GM21526 (cell line): ENCODE results near the gene OVCH2.
"Not testable (repeated sequence)": the region's sequence is repeated elsewhere in the genome, so short reads cannot be mapped to it uniquely, and the experiment has no call there.

Experiments used
- ATAC-seq: cut with Tn5 transposase; IDR thresholded peaks from one replicate; pipeline ENCODE4 v1.9.1; 2021; ENCODE audit warnings: moderate library complexity; ENCODE audit not compliant: unreplicated experiment, low FRiP score

OVCH2 gene

DNA sequence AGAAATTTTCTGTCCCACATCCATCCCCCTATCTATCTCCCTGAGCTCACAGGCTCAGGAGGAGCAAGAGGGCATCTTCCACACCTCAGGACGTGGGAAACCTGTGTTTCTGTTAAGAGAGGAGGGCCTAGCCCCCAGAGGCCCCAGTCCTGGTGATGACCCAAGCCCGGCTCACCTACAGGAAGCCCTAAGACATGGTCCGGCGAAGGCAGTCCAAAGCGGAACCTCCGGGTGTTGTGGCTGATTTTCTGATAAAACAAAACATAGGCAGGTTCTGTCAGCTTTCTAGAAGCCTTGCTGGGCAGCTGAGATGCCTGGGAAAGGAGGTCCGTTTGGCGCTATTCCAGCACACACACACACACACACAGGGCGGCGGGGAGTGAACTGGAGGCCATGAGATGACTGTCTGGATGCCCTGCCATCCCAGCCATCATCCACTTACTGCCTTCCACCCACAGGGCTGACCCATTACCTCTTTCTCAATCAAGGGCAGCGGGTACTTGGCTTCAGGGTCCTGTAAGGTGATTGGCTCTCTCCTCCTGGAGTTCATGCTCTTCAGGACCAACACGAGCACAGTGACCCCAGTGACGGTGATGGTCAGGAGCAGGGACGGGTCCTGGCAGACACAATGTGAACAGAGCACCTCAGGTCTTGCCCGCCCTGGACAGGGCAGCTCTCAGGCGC, 33.9 kb downstream of the OVCH2 start:
- ATAC-seq: peak; percentile 12

DNA sequence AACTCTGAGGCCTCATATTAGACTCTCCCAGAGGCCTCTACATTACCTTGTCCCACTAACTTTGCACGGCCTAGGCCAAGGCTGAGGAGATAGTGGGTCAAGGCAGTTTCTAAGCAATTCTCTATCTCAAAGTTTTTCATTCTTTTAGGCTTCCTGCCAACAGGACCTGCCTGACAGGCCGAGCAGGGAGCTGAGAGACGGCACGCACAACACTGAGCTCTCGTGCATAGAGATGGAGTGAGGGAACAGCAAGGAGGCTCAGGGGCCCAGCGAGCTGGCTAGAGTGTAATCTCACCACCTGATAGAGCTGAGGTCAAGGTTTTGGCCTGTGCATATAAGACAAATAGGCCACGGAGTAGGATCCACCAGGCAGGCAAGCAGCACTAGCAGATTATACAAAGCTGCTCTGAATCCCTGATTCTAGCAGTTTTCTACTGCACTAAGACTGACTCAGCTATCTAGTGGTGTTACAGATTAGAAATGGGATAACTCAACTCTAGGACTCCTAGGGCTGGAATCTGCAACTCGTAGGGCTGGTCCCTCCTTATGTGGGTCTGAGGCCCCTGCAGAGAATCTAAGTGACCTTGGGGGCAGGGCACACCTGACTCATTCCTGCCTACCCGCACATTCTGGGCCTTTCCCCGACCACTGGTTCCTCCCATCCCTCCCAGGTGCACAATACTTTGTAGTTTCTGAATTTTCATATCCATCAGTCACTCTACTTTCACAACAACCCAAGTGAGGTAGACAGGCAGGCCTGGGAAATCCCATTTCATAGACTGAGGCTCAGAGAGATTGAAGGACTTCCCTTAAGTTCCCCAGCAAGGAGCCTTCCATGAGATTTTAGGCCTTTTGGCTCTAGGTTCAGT, 34.7 kb downstream of the OVCH2 start:
- ATAC-seq: peak; percentile 41

DNA sequence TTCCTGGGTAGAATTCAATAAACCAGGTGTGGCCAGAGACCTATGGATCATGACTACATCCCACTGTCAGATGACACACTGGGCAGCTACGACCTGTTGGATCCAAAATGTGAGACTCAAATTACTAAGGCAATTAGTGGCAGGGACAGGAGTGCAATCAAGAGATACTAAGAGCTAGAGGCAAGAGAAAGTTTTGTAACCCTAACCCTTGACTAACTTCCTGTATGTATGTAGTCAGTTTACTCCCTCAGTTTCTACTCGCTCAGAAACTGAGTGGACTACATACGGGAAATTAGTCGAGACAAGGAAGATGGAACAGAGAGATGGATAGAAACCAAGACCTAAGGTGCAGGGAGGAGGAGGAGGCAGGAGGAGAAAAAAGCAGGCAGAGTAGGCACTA, 35.6 kb downstream of the OVCH2 start:
- ATAC-seq: no peak

DNA sequence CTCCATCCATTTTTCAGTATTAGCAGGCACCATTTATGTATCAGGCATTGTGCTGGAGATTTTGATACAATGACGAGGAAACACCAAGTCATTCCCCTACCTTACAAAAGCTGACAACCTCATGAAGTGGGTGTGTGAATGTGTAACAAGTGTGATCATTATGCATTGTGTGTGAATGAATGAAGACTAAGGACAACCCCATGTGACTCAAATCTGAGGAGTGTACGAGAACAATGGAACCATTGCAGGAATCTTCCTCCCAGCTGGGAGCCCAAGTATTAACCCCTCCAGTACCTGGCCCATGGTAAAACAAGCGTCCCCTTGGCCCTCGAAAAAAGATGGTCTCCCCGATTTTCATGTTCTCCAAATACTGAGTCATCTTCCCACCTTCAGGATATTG, 37.4 kb downstream of the OVCH2 start:
- no peak for ATAC-seq

DNA sequence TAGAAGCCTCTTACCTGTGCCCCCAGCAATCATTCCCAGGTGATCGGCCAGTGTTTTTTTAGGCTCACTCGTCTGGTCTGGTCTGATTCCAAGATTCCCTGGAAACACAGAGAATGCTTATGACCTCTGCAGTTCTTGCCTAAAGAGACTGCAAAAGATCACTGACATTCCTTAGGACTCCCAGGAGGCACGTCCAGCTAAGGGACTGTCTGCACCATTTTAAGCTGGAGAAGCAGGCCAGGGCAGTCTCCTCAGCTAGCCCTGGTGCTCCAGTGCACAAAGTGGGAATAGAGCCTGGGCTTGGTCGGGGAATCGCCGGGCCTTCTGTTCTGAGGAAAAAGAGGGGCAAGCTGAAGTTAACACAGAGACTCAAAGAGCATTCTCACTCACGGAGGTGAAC, 37.8 kb downstream of the OVCH2 start:
- no peak for ATAC-seq

DNA sequence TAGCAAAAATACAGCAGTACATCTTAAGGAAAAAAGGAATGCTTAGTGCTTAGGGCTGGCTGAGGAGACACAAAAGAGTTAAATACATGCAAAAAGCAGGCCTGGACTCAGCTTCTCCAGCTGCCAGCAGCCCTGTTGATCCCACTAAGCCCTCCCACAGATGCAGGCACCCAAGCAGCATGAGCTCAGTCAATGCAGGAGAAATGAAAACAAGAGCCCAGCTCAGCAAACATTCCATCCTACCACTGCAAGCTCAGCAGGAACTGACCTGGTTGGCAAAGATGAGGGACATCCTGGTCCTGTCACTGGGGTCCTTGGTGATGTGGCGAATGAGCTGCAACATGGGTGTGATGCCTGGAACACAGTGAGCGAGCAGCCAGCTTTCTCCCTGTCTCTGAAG, 38.8 kb downstream of the OVCH2 start:
- no peak for ATAC-seq

DNA sequence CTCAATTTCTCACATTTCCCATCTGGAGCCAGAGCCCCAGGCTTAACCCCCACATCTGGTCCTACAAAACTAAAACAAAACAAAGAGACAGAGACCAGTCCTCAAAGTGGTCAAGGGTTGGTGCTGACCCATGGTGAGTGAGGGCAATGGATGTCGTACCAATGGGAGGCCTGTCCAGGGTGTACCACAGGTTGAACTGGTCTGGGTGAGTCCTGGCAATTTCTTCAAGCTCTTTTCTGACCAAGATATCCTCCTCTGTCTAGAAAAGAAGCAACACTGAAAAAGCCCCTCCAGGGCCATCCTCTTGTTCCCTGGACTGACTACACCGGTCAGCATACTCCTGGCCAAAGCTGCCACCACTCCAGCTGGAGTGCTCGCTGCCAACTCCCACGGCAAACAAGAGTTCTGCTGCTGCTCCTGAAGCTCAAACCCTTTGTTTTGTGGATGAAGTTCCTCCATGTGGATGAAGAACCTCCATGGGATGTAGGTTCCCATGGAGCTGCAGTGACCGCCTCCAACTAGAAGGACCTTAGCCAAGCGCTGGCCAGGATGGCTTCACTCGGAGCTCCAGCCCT, 39.9 kb downstream of the OVCH2 start:
- no peak for ATAC-seq

DNA sequence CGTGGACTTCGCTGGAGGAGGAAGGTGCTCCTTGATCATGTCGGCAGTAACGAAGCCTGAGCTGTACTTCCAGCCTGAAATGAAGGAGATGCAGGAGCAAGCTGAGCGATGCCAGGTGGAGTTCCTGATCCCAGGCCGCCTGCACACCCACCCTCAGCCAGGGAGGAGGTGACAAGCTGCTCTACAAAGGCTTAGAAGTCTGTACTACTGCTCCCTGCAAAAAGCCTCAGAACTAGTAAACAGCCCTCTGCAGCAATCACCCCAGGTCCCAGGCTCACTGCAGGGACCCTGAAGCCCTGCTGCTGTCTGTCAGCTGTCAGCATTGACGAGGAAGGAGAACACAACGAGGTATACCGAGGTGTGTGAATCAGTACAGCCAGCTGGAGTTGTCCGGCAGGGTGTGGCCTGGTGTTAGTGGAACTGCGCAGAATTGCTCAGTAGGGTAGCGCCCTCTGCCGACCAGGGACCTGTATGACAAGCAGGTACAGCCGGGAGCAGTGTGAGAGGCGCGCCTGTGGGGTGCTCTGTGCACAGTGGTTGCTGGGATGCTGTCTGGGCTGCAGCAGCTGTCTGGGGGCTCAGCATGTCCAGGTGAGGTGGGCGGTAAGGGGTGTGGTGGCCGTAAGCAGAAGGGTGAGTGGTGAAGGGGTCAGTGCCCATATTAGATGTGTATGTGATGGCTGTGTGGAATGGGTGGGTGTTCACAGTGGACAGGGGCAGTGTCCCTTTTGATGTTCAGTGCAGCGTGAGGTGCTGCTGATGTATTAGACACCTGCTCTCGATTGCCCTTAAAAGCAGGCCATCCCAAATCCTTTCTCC, 40.6 kb downstream of the OVCH2 start:
- peak; percentile 94 for ATAC-seq

DNA sequence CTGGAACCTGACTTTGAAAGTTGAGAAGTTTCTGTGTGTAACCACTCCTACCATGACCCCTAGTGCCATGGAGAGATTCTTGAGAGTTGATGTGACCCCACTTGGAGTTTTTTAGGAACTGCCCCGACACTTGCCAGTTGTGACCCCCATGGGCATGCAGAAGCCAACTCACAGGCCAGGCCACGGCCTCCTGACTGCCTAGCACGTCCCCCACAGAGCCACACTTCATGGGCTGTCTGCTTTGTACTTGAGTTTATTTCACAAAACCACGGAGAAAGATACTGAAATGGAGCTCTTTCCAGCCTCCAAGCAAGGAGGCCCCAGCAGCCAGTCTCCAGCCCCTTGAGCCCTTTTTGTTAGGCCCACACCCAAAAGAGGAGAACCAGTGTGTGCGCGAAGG, 41.4 kb downstream of the OVCH2 start:
- no peak for ATAC-seq

DNA sequence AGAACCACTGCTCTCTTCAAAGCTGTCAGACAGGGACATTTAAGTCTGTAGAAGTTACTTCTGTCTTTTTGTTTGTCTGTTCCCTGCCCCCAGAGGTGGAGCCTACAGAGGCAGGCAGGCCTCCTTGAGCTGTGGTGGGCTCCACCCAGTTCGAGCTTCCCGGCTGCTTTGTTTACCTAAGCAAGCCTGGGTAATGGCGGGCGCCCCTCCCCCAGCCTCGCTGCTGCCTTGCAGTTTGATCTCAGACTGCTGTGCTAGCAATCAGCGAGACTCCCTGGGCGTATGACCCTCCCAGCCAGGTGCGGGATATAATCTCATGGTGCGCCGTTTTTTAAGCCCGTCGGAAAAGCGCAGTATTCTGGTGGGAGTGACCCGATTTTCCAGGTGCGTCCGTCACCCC, 42.7 kb downstream of the OVCH2 start:
- ATAC-seq: not testable (repeated sequence)

DNA sequence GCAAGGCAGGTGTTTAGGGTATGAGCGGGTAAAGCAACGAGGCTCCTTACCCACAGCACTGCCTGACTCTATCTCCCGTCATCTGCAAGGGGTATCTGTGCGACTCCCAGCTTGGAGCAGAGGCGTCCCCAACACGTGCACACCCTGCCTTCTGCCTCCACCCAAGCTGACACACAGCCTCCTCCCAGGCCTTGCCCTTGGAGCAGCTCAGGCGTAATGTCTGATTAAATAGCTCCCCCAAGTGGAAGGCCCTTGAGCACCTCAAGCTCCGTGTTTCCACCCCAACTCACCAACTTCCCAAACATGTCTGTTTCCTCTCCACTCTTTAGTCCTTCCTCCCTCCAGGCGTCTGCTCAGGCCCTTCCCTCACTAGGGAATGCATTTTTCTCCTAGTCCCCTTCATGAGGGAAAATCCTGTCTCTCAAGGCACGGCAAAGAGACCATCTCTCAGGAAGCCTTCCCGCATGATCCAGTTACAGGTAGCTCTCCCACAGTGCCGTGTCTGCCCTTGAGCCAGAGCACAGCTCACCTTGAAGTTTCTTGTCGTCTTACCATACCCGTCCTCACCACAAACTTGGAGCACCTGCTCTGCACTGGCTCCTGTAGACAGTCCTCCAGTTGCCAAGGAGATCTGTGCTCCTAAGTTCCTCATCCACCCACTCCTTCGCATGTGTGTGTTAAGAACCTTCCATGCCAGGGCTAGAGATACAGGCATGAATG, 48.8 kb downstream of the OVCH2 start:
- ATAC-seq: no peak

DNA sequence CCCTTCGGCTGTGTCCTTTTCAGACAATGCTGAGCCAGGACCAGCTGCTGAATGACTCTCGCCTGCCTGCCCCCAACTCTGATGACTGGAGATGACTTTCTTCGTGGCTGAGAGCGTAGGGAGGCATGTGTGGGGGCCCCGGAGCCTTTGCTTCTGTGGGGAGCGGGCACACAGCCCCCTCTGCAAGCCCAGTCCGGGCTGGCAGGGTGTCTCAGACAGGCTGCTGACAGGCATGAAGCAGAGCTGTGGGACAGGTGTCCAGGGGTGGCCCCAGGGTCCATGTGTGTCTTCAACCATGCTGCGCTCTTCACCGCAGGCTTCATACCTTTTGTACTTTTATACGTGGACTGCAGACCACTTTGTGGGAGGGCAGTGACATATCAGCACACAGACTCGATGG, 49.6 kb downstream of the OVCH2 start:
- ATAC-seq: no peak

DNA sequence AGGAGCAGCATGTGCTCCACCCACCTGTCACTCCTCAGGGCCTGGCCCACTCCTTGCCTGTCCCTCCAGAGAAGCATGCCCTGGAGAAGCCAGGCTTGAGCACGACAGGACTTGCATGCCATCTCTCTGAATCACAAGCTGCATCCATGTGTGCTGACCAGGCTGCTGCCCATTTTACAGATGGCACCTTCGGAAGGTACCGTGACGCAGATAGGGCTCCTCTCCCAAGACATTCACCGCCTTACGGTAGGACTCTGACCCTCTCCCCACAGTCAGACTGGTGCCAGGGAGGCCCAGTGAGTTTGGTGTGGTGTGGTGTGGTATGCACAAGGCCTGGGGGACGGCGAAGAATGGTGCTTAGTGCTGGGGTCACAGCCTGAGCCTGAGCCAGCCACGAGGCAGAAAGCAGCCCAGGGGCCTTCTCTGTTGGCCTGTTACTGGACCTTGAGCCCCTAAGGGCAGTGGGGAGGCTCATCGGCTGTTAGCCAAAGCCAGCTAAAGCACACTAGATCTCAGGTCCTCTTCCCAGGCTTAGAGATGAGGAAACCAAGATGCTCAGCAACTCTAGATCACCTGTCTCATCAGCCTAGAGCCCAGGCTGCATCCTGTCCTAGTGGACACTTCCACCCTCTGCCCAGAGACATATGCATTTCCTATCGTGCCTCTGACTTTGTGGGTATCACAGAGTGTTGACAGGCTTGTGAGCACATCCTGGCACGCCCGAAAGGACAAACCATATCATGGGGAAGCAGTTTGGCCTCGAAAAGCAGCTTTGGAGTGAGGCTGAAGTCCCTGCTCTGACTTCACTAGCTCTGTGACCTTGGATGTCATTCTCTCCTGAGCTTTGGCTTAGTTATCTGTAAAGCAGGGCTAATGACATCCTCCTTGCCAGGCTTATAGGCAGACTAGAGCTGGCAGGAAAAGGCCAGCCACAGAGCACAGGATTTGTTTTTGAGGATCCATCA, 50.7 kb downstream of the OVCH2 start:
- no peak for ATAC-seq

DNA sequence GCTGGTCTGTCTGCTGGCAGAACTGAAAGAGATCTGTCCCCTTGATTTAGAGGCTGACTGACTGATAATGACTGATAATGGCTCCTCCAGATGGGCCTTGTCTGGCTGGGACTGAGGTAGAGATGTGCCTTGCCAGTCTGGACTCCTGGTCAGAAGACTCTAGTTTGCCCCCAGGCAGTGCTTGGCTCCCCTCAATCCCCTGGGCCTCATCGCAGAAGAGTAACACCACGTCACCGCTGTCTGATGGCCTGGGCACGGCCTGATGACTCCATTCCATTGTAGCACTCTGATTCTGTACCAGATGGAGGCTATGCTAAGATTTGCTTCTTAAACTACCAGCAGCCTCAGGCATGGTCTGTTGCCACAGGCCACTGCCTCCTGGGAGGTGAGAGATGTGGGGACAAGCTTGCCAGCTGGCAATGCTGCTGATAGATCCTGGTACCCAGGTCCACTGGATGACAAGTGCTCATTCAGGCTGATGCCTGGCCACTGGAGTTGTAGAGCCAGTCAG, 52.0 kb downstream of the OVCH2 start:
- ATAC-seq: no peak

DNA sequence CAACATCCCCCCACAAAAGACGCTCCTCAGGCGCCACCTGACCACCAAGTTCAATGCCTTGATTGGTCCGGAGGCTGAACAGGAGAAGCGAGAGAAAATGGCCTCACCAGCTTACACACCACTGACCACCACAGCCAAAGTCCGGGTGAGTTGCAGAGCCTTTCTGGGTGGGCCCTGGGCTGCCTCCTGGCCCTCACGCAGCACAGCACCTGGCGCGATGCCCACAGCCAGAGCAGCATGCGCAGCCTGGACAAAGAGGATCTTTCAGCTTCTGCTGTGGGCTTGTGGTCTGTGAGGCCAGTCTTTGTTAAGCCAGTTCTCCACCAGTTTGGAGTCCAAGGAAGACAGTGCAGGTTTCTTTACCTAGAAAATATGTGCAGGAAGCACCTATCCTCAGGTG, 54.6 kb downstream of the OVCH2 start:
- ATAC-seq: no peak

DNA sequence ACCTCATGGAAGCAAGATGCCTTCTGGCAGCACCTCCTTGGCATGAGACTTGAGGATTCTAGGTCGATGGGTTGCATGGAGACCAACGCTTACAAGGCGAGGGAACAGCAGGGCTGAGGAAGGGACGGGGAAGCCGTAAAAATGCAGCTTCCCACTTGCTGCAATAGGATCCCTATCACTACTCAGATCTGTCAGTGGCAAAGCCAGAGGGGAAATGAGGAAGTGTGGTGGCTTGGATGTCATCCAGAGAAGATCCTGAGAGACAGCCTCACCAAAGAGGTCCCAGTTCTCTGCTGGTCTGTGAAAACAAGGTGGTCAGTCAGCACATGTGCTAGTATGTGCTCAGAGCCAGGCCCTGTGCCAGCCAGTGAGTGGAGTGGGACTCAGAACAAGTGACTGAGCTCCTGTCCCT, 55.1 kb downstream of the OVCH2 start:
- no peak for ATAC-seq

DNA sequence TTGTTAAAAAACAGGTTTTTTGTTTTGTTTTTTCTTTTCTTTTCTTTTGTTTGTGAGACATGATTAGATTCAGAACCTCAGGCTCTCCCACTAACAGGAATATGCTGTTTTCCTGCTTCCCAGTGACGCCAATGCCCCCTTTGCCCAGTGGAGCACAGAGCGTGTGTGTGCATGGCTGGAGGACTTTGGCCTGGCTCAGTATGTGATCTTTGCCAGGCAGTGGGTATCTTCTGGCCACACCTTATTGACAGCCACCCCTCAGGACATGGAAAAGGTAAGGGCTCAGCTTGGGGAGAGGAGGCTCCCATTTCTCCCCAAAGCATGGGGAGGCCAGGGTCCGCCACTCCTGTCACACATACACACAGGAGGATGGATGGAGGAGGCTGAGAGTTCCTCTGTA, 58.0 kb downstream of the OVCH2 start:
- no peak for ATAC-seq

DNA sequence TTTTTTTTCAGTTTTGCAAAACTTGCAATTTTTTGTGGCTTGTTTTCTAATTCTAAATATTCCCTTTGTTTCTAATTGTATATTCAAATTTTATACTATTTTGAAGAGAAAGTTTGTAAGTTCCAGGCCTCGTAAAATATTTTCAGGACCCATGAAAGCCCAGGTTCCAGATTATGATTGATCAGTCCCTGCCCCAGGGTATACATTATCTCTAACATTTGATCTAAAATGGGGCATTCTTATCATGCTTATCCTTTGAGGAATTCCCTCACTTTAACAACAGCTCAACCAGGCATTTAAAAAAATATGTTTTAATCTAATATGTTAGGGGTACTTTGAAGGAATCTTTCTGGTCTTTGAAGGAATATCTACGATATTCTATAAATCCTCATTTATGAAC, 59.4 kb downstream of the OVCH2 start:
- ATAC-seq: no peak

DNA sequence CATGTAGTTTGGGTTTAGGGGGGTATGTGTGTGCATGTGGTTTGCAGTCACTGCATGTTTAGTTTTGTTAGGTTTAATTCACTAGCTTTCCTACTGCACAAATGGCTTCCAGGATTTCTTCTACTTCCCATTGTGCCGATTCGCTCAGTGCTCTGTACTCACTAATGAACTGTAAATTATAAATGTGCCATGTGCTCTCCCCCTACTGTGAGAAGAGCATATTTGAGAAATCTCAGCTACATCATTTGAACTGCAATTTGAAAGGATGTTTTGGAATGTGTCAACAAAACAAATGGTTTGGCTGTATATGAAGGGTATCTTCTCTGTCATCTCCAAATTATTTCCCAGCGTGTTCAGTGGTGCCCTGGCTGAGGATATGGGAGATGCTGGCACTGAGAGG, 61.1 kb downstream of the OVCH2 start:
- no peak for ATAC-seq
